Measurements from ENCODE around the gene PER3.

GRCh38 chr1:7827126-7827955 is 43.2 kb downstream of the PER3 start:
- TF ChIP-seq POLR2AphosphoS5 (IDR thresholded peaks at IDR 0.05; ENCODE audit: low read depth, low read length): peak; percentile 67
- TF ChIP-seq TAF1 (IDR thresholded peaks at IDR 0.05; ENCODE audit: borderline replicate concordance, insufficient read depth, low read length): peak; percentile 50; the same call in 1 of the 2 replicates
- peak; percentile 69; the same call in 1 of the 2 replicates for TF ChIP-seq SIN3A (IDR thresholded peaks at IDR 0.05; ENCODE audit: borderline replicate concordance, insufficient read depth, low read length)
- no peak for TF ChIP-seq REST (IDR thresholded peaks at IDR 0.05; ENCODE audit: insufficient read depth in 1 of 2, low read depth in 2 of 2, low read length in 2 of 2)
- no peak for TF ChIP-seq FOXP2 (optimal IDR thresholded peaks at IDR 0.05; ENCODE audit: borderline replicate concordance, extremely low read depth, extremely low read length, insufficient read depth)
